GM12878 (cell line): ENCODE data around the gene STK32B. TPM values are rescaled to one million over a fixed set of nuclear protein-coding genes. Genes with fewer than 3 reads are reported as not detected.

Experiments used
- ATAC-seq: fragments of 200-7000 bp; cut with Tn5 transposase; 3 replicates; pipeline ENCODE4 v1.9.1; 2020; ENCODE audit warnings: mild to moderate bottlenecking, moderate library complexity
- BruUV-seq: library from RNA; stranded (reverse); fragments of 400-500 nt; replicated peaks from 2 replicates; lab custom pipeline; 2021; lab: Mats Ljungman, UMichigan
- CTCF ChIA-PET: fragments of 300-600 bp; sonication (Branson Sonifier 250); formaldehyde crosslinking; extraction: SDS; loops from one replicate; lab custom pipeline; 2021; ENCODE audit warnings: inconsistent platforms; lab: Yijun Ruan, JAX
- POLR2A ChIA-PET: fragments of 350-600 bp; formaldehyde crosslinking; extraction: SDS; loops from one replicate; lab custom pipeline; 2021; ENCODE audit warnings: inconsistent platforms; lab: Charles Lee
- RAD21 ChIA-PET: fragments of 300-600 bp; sonication (Branson Sonifier 250); formaldehyde crosslinking; loops from one replicate; lab custom pipeline; 2023; ENCODE audit warnings: antibody characterized with exemption; ENCODE audit not compliant: unreplicated experiment; lab: Charles Lee
- SMC1A ChIA-PET: fragments of 300-600 bp; sonication (Branson Sonifier 250); formaldehyde crosslinking; loops from one replicate; lab custom pipeline; 2023; ENCODE audit not compliant: unreplicated experiment, uncharacterized antibody; lab: Charles Lee
- DNase-seq: peaks from one replicate; pipeline ENCODE4 v3.0.0-alpha.2; 2011; ENCODE audit warnings: low read depth, low spot score
- FAIRE-seq: peaks from 3 replicates; lab custom pipeline; 2011; peaks lifted over from hg19 to GRCh38; lab: Jason Lieb, UNC
- H2AFZ ChIP-seq: 2 replicates; pipeline ENCODE4 v1.6.0; 2011; ENCODE audit warnings: low read depth, low read length, control low read depth; ENCODE audit not compliant: control insufficient read depth
- H3K27ac ChIP-seq: 2 replicates; pipeline ENCODE4 v1.5.1; 2011; ENCODE audit warnings: control low read depth; ENCODE audit not compliant: control insufficient read depth, insufficient read depth
- H3K27me3 ChIP-seq, 2 experiments: replicated peaks in 1 of 2; 2 replicates each; pipeline versions ENCODE4 v1.6.0 to v1.6.1; 2011; ENCODE audit warnings: low read length in 1 of 2; ENCODE audit not compliant: control insufficient read depth in 2 of 2, insufficient read depth in 2 of 2
- H3K36me3 ChIP-seq, 2 experiments: 2 replicates each; pipeline ENCODE4 v1.5.1; 2011; ENCODE audit warnings: low read length in 1 of 2; ENCODE audit not compliant: control insufficient read depth in 2 of 2, insufficient read depth in 2 of 2
- H3K4me1 ChIP-seq: 2 replicates; pipeline ENCODE4 v1.6.1; 2011; ENCODE audit warnings: mild to moderate bottlenecking, low read length, moderate library complexity, mixed read lengths; ENCODE audit not compliant: control insufficient read depth, insufficient read depth
- H3K4me2 ChIP-seq: 2 replicates; pipeline ENCODE4 v1.6.0; 2011; ENCODE audit warnings: control low read depth; ENCODE audit not compliant: control insufficient read depth, insufficient read depth
- H3K4me3 ChIP-seq: fragments of 200-600 bp; sonication (generic); 2 replicates; pipeline ENCODE4 v1.5.1; 2016
- H3K79me2 ChIP-seq: 2 replicates; pipeline ENCODE4 v1.6.0; 2011; ENCODE audit warnings: low read length; ENCODE audit not compliant: control insufficient read depth, insufficient read depth
- H3K9ac ChIP-seq: 2 replicates; pipeline ENCODE4 v1.8.0; 2011; ENCODE audit warnings: low read length, control low read depth, mixed read lengths; ENCODE audit not compliant: control insufficient read depth, insufficient read depth
- H3K9me3 ChIP-seq: replicated peaks from 3 replicates; pipeline ENCODE4 v1.5.1; 2011; ENCODE audit warnings: mild to moderate bottlenecking, low read length; ENCODE audit not compliant: control insufficient read depth, insufficient read depth
- H4K20me1 ChIP-seq: 2 replicates; pipeline ENCODE4 v1.6.0; 2011; ENCODE audit not compliant: control insufficient read depth, insufficient read depth
- ATF2 ChIP-seq: IDR thresholded peaks from 2 replicates; pipeline ENCODE4 v1.6.1; 2012; ENCODE audit warnings: low read length, inconsistent platforms
- ATF3 ChIP-seq: IDR thresholded peaks from 2 replicates; pipeline ENCODE4 v1.6.1; 2011; ENCODE audit warnings: low read depth, mild to moderate bottlenecking, low read length, moderate library complexity, borderline replicate concordance; ENCODE audit errors: extremely low read depth
- BCL11A ChIP-seq: IDR thresholded peaks from 2 replicates; pipeline ENCODE4 v1.6.1; 2011; ENCODE audit warnings: low read depth, low read length
- BMI1 ChIP-seq: fragments of 450-650 bp; IDR thresholded peaks from 2 replicates; pipeline ENCODE4 v1.6.1; 2016; ENCODE audit warnings: mild to moderate bottlenecking, moderate library complexity, borderline replicate concordance
- EZH2 ChIP-seq: IDR thresholded peaks from 2 replicates; pipeline ENCODE4 v1.6.1; 2012; ENCODE audit warnings: low read depth, mild to moderate bottlenecking, control low read depth, inconsistent platforms, low read length, borderline replicate concordance; ENCODE audit not compliant: control insufficient read depth
- HDAC2 ChIP-seq: fragments of 200-600 bp; sonication (generic); IDR thresholded peaks from 2 replicates; pipeline ENCODE4 v1.6.1; 2017
- HDGF ChIP-seq: fragments of 450-650 bp; IDR thresholded peaks from 2 replicates; pipeline ENCODE4 v1.6.1; 2016; ENCODE audit warnings: antibody characterized with exemption
- IKZF1 ChIP-seq: fragments of 450-650 bp; conservative IDR thresholded peaks from 2 replicates; pipeline ENCODE4 v1.6.1; 2017; ENCODE audit warnings: antibody characterized with exemption, mild to moderate bottlenecking
- NFIC ChIP-seq: IDR thresholded peaks from 2 replicates; pipeline ENCODE4 v1.6.1; 2012; ENCODE audit warnings: low read depth, mild to moderate bottlenecking, inconsistent platforms, low read length, moderate library complexity
- NKRF ChIP-seq: fragments of 450-650 bp; conservative IDR thresholded peaks from 2 replicates; pipeline ENCODE4 v1.6.1; 2017; ENCODE audit warnings: mild to moderate bottlenecking, moderate library complexity
- PBX3 ChIP-seq: IDR thresholded peaks from 2 replicates; pipeline ENCODE4 v1.6.1; 2011; ENCODE audit warnings: mild to moderate bottlenecking, low read depth, low read length, moderate library complexity; ENCODE audit not compliant: insufficient replicate concordance
- POU2F2 ChIP-seq: IDR thresholded peaks from 3 replicates; pipeline ENCODE4 v1.6.1; 2011; ENCODE audit warnings: low read depth, mild to moderate bottlenecking, low read length, borderline replicate concordance
- STAT3 ChIP-seq: IDR thresholded peaks from 2 replicates; pipeline ENCODE4 v1.6.1; 2011; ENCODE audit warnings: low read depth, low read length, improper control_type of control experiment
- TCF3 ChIP-seq: IDR thresholded peaks from 2 replicates; pipeline ENCODE4 v1.6.1; 2012; ENCODE audit warnings: low read depth, mild to moderate bottlenecking, low read length, borderline replicate concordance; ENCODE audit not compliant: insufficient read depth
- WGBS: methylation state at CpG from one replicate; pipeline ENCODE4 v1.1.6; 2016; ENCODE audit warnings: low lambda C conversion rate; ENCODE audit not compliant: insufficient replicate concordance, insufficient coverage; ENCODE audit errors: missing lambda C conversion rate; 5-methylcytosine and 5-hydroxymethylcytosine counted together
- in situ Hi-C: fragments of 300-500 bp; cut with MboI; formaldehyde crosslinking; loops from 9 replicates; pipeline ENCODE4 v1.14.3; 2018; ENCODE audit warnings: mixed read lengths
- intact Hi-C: fragments of 100-400 bp; cut with micrococcal nuclease; formaldehyde crosslinking; loops from one replicate; pipeline ENCODE4 v1.14.2; 2022; ENCODE audit not compliant: unreplicated experiment
- polyA plus RNA-seq, 11 experiments: library from polyadenylated mRNA; depleted of rRNA in 4 of 11; unstranded in 6 of 11; stranded (reverse) in 5 of 11; fragments of >200 nt; fragmentation: Nextera tagmentation in 4 of 11; fragmentation: Illumina TruSeq in 1 of 11; extraction: Ambion mirVana in 4 of 11; extraction: Trizol in 1 of 11; gene quantifications; 1 replicate in 1 of 11; 2 replicates in 10 of 11; pipeline versions ENCODE4 v1.2.1 to v1.2.3, GENCODE V29; 2011 to 2016; ENCODE audit warnings: inconsistent platforms in 2 of 11, missing spikeins in 2 of 11, low read depth in 1 of 11
- total RNA-seq, 4 experiments: library from RNA; depleted of rRNA in 3 of 4; stranded (reverse); fragments of >200 nt in 3 of 4; fragmentation: Illumina TruSeq in 1 of 4; extraction: Trizol in 1 of 4; gene quantifications; 2 replicates each; pipeline versions ENCODE4 v1.2.1 to v1.2.3, GENCODE V29; 2013 to 2021

The STK32B gene
- total and polyA plus RNA-seq, 10 of the 15 experiments (the other 5 are each of a cell fraction or from before 2014, with no cell fraction given), result 0.04 to 0.12 (median 0.08) TPM; not detected in 7

- Histone ChIP-seq H3K27ac (no peak overlapping the region), H2AFZ (no peak overlapping the region), H3K79me2 (no peaks in the 10 kb centered on the region), H3K4me2 (no peak overlapping the region), H3K9me3 (no peaks in the 10 kb centered on the region), H3K4me3 (no peak overlapping the region)
- DNase-seq (no peak), ATAC-seq (no peak)
- in situ Hi-C loops (no loop called here), intact Hi-C loops (no loop called here)
- POLR2A ChIA-PET, result no interaction called here
- no peak for TF ChIP-seq ATF3
- TF ChIP-seq EZH2, result no peak
- TF ChIP-seq HDAC2, result no peak
- TF ChIP-seq IKZF1, result no peak
- TF ChIP-seq BMI1, result no peak
- TF ChIP-seq, all 136 proteins: peak for 0
- Histone ChIP-seq H3K9ac (no peak overlapping the region), H3K4me1 (no peaks in the 10 kb centered on the region), H3K36me3 (no peaks in the 10 kb centered on the region), H3K27me3 (no peaks in the 10 kb centered on the region), H4K20me1 (no peaks in the 10 kb centered on the region)
- ChIA-PET SMC1A (interaction anchor here (1.1 kb wide), 1 partner anchor 9 kb away, joined by 3 read pairs; no protein-coding TSS in a partner anchor), RAD21 (no interaction called here), CTCF (interaction anchor here (0.8 kb wide), 1 partner anchor 15 kb away, joined by 4 read pairs; no protein-coding TSS in a partner anchor)
- FAIRE-seq, result no peak
- no TSS peak for BruUV-seq
- WGBS, result 78% methylated on average over 1 of the region's 1 CpG
Measured at GRCh38 chr4:5247735-5248134, 196.5 kb downstream of the STK32B start.

- H3K27me3 ChIP-seq, result no peaks in the 10 kb centered on the region
- ATAC-seq, result no peak
- ChIA-PET SMC1A (no interaction called here), POLR2A (no interaction called here), CTCF (no interaction called here), RAD21 (no interaction called here)
- in situ Hi-C loops, result no loop called here
- no peak for FAIRE-seq
- H2AFZ ChIP-seq, result no peak overlapping the region
- H3K79me2 ChIP-seq, result no peaks in the 10 kb centered on the region
- no peak overlapping the region for H3K4me3 ChIP-seq
- H3K9me3 ChIP-seq, result no peaks in the 10 kb centered on the region
- 24% methylated on average over 2 of the region's 2 CpGs for WGBS
- intact Hi-C loops, result no loop called here
- H3K36me3 ChIP-seq, result no peaks in the 10 kb centered on the region
- no TSS peak for BruUV-seq
- no peak overlapping the region for H3K27ac ChIP-seq
- H4K20me1 ChIP-seq, result no peaks in the 10 kb centered on the region
- H3K9ac ChIP-seq, result no peak overlapping the region
- DNase-seq, result no peak
- no peak overlapping the region for H3K4me2 ChIP-seq
- H3K4me1 ChIP-seq, result no peaks in the 10 kb centered on the region
- TF ChIP-seq STAT3 (no peak), PBX3 (no peak), BCL11A (no peak), TCF3 (no peak), NKRF (no peak), ATF2 (no peak), HDGF (no peak), NFIC (no peak), POU2F2 (no peak)
Measured at GRCh38 chr4:5249727-5250126, 198.4 kb downstream of the STK32B start.
